RWPE2 (cell line): ENCODE measurements around the gene PAXX.

Experiments used
- ATAC-seq: fragments of 200-7000 bp; cut with Tn5 transposase; 3 replicates; pipeline ENCODE4 v1.9.1; 2021; ENCODE audit warnings: low read depth
- DNase-seq: peaks from one replicate; pipeline ENCODE4 v3.0.0-alpha.2; 2020; ENCODE audit warnings: low spot score
- H3K27ac ChIP-seq: fragments of 450-650 bp; 2 replicates; pipeline ENCODE4 v1.5.1; 2017; ENCODE audit warnings: mild to moderate bottlenecking; ENCODE audit not compliant: poor library complexity, severe bottlenecking
- H3K27me3 ChIP-seq: fragments of 250-450 bp; sonication (Bioruptor Pico); 2 replicates; pipeline ENCODE4 v1.5.1; 2021; ENCODE audit warnings: mild to moderate bottlenecking, moderate library complexity; ENCODE audit not compliant: insufficient read depth, poor library complexity, severe bottlenecking
- H3K36me3 ChIP-seq: fragments of 250-450 bp; sonication (Bioruptor Pico); 2 replicates; pipeline ENCODE4 v1.5.1; 2020; ENCODE audit warnings: low read depth, mild to moderate bottlenecking, moderate library complexity
- H3K4me1 ChIP-seq: fragments of 250-450 bp; sonication (Bioruptor Pico); 2 replicates; pipeline ENCODE4 v1.5.1; 2021; ENCODE audit warnings: mild to moderate bottlenecking, moderate library complexity; ENCODE audit not compliant: insufficient read depth, poor library complexity, severe bottlenecking
- H3K4me3 ChIP-seq: fragments of 250-450 bp; sonication (Bioruptor Pico); 2 replicates; pipeline ENCODE4 v1.5.1; 2021; ENCODE audit warnings: mild to moderate bottlenecking, moderate library complexity; ENCODE audit not compliant: severe bottlenecking
- H3K9me3 ChIP-seq: fragments of 250-450 bp; sonication (Bioruptor Pico); 2 replicates; pipeline ENCODE4 v1.5.1; 2021; ENCODE audit warnings: mild to moderate bottlenecking, moderate library complexity; ENCODE audit not compliant: severe bottlenecking
- CTCF ChIP-seq: fragments of 450-650 bp; IDR thresholded peaks from one replicate; pipeline ENCODE4 v1.5.1; 2017; ENCODE audit warnings: mild to moderate bottlenecking, moderate library complexity; ENCODE audit not compliant: poor library complexity, severe bottlenecking

PAXX gene

DNA sequence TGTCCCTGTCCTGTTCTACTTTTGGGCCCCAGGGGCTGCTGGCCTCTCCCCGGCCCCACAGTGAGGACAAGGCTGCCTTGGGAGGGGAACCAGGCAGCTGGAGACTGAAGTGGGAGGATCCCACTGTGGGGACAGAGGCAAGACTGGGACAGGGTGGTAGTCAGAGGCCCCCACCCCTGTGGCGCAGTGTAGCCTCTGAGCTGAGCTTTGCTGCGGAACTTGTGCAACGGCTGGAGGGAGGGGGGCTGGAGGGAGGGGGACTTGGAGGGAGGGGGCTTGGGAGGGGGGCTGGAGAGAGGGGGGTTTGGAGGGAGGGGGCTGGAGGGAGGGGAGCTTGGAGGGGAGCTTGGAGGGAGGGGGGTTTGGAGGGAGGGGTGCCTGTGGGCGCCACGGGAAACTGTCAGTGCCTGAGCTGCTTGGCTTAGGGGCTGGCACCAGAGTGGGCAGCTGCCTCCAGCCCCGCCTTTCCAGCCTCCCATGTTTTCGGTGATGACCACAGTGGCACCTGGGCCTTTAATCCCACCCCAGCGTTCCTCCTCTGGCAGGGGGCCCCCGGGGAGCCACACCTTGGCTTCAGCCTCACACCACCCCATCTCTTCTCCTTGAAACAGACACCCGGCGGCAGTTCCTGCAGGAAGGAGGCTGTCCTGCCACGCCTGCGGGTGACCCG lies 42.0 kb downstream of the PAXX start:
- H3K4me3 ChIP-seq, result no peak overlapping the region
- peaks cover 9% of the 10 kb centered on the region for H3K36me3 ChIP-seq
- H3K4me1 ChIP-seq, result peaks cover 4% of the 10 kb centered on the region
- no peak for TF ChIP-seq CTCF
- no peaks in the 10 kb centered on the region for H3K27me3 ChIP-seq
- ATAC-seq, result no peak
- no peak overlapping the region for H3K27ac ChIP-seq
- H3K9me3 ChIP-seq, result no peaks in the 10 kb centered on the region
- no peak for DNase-seq

DNA sequence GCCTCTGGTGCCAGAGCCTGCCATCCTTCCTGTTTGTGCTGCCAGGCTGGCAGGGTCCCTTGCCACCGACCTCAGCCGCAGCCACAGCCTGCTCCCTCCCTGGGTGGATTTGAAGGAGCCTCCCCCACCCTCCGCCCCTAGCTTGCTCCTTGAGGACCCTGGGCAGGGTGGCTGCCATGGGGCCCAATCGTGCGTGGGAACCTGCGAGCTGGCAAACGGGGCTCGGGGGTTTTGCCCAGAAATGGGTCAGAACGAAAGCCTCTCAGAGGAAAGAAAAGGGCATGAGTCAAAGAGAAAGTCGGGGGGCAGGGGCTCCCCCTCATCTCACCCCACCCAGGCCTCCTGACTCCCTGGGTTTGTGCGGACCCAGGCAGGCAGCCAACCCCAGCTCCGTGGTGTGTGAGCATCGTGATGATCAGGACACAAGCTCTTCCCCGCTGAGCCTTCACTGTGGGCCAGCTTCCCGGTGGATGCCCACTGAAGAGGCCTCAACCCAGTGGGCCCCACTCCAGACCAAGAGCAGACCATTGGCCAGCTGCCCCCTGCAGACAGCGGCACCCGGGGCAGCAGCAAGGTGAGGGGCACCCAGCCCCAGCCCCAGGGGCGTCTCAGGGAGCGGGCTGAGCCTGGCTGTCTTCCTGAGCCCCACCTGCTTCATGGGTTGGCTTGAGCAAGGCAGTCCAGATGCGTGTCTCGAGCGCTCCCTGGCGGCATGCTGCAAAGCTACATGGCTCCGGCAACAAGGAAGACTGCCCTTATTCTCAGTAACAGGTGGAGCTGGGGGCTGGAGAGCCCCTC lies 42.7 kb downstream of the PAXX start:
- no peak overlapping the region for H3K27ac ChIP-seq
- peak; percentile 94 for TF ChIP-seq CTCF
- ATAC-seq (peak; percentile 82), DNase-seq (no peak)
- H3K4me3 ChIP-seq, result no peak overlapping the region
- no peaks in the 10 kb centered on the region for H3K27me3 ChIP-seq
- H3K4me1 ChIP-seq, result peaks cover 4% of the 10 kb centered on the region
- H3K36me3 ChIP-seq, result peaks cover 9% of the 10 kb centered on the region
- H3K9me3 ChIP-seq, result no peaks in the 10 kb centered on the region

DNA sequence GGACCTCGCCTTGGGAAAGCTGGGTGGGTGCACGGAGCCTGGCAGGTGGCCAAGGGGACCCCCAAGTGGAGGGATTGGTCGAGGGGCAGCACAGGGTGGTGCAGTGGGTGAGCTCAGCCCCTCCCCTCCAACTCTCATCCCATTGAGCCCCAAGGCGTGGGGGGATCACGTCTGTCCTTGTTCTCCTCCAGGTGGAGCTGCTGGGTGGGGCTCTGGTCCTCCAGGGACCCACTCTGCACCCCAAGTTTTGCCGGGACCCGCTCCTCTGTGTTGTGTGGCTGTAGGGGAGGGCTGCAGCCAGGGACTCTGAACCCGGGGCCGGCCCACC lies 43.2 kb downstream of the PAXX start:
- DNase-seq (no peak), ATAC-seq (peak; percentile 20)
- Histone ChIP-seq H3K4me3 (no peak overlapping the region), H3K27ac (no peak overlapping the region), H3K36me3 (peaks cover 9% of the 10 kb centered on the region), H3K4me1 (peaks cover 4% of the 10 kb centered on the region), H3K27me3 (no peaks in the 10 kb centered on the region), H3K9me3 (no peaks in the 10 kb centered on the region)
- peak; percentile 69 for TF ChIP-seq CTCF

GRCh38 chr9:137035937-137036336 lies 43.7 kb downstream of the PAXX start:
- no peak for TF ChIP-seq CTCF
- ATAC-seq (no peak), DNase-seq (no peak)
- peaks cover 4% of the 10 kb centered on the region for H3K4me1 ChIP-seq
- no peaks in the 10 kb centered on the region for H3K9me3 ChIP-seq
- H3K27ac ChIP-seq, result no peak overlapping the region
- no peaks in the 10 kb centered on the region for H3K27me3 ChIP-seq
- H3K4me3 ChIP-seq, result no peak overlapping the region
- H3K36me3 ChIP-seq, result peaks cover 9% of the 10 kb centered on the region

- no peak for DNase-seq
- no peak for ATAC-seq
- TF ChIP-seq CTCF, result no peak
- H3K36me3 ChIP-seq, result peaks cover 9% of the 10 kb centered on the region
- H3K4me3 ChIP-seq, result no peak overlapping the region
- H3K9me3 ChIP-seq, result no peaks in the 10 kb centered on the region
- no peaks in the 10 kb centered on the region for H3K27me3 ChIP-seq
- H3K4me1 ChIP-seq, result peaks cover 4% of the 10 kb centered on the region
- no peak overlapping the region for H3K27ac ChIP-seq
Observed at GRCh38 chr9:137037035-137037434, 44.8 kb downstream of the PAXX start.
